Right atrium auricular region (tissue), 2 donors: ENCODE data around the gene SOX5. TPM values are rescaled to one million over a fixed set of nuclear protein-coding genes. Genes with fewer than 3 reads are reported as not detected.

ENCODE experiments used
- DNase-seq: peaks from one replicate; pipeline ENCODE4 v3.0.0-alpha.2; 2019; ENCODE audit warnings: low spot score
- H3K27ac ChIP-seq, 2 donors: fragments of 200-600 bp; sonication (generic); 1 replicate in 1 of 2; 2 replicates in 1 of 2; pipeline ENCODE4 v1.5.1; 2016 to 2019
- H3K27me3 ChIP-seq, 2 donors: fragments of 200-600 bp; sonication (generic); one replicate each; pipeline versions ENCODE4 v1.5.1 to v1.6.0; 2017 to 2019
- H3K36me3 ChIP-seq: fragments of 200-600 bp; sonication (generic); one replicate; pipeline ENCODE4 v1.5.1; 2016
- H3K4me1 ChIP-seq, 2 donors: fragments of 200-600 bp; sonication (generic); one replicate each; pipeline versions ENCODE4 v1.5.1 to v1.6.0; 2017 to 2019
- H3K4me3 ChIP-seq, 2 donors: fragments of 200-600 bp; sonication (generic); 1 replicate in 1 of 2; 2 replicates in 1 of 2; pipeline ENCODE4 v1.5.1; 2017 to 2019; ENCODE audit warnings: mild to moderate bottlenecking in 1 of 2, moderate library complexity in 1 of 2
- H3K9me3 ChIP-seq, 2 donors: fragments of 200-600 bp; sonication (generic); one replicate each; pipeline ENCODE4 v1.5.1; 2019
- total RNA-seq, 2 donors: library from RNA; depleted of rRNA; stranded (reverse); fragments of >200 nt; gene quantifications; one replicate each; pipeline ENCODE4 v1.1.0, GENCODE V29; 2016
- TF ChIP-seq, protein P1 (sequence below), 2 donors: fragments of 200-600 bp; sonication (generic); IDR thresholded peaks; one replicate each; pipeline ENCODE4 v1.5.1; 2019; ENCODE audit warnings: antibody characterized with exemption in 2 of 2

The SOX5 gene
- total RNA-seq, 2 donors from 2014 or later = 3.9 to 5.6 TPM

DNA sequence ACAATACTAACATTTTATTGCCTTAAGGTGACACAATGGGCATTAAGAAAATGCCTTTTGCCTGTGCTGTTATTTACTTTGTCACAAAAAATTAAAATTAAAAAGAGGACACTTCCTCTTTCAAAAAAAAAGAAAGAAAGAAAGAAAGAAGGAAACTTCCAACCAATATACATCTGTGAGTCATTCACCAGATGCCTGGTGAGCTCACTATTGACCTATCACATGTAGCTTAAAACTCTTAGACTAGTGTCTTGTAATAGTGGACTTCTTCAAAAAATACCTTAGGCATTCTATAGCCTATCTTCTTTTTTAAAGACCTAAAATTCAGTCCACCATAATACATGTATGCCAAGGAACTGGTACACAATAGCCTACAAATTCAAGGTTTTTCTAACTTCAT is 4.9 kb upstream of the SOX5 start:
- TF ChIP-seq, protein P1, sequence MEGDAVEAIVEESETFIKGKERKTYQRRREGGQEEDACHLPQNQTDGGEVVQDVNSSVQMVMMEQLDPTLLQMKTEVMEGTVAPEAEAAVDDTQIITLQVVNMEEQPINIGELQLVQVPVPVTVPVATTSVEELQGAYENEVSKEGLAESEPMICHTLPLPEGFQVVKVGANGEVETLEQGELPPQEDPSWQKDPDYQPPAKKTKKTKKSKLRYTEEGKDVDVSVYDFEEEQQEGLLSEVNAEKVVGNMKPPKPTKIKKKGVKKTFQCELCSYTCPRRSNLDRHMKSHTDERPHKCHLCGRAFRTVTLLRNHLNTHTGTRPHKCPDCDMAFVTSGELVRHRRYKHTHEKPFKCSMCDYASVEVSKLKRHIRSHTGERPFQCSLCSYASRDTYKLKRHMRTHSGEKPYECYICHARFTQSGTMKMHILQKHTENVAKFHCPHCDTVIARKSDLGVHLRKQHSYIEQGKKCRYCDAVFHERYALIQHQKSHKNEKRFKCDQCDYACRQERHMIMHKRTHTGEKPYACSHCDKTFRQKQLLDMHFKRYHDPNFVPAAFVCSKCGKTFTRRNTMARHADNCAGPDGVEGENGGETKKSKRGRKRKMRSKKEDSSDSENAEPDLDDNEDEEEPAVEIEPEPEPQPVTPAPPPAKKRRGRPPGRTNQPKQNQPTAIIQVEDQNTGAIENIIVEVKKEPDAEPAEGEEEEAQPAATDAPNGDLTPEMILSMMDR (IDR thresholded peaks at IDR 0.05) = no peak
- H3K27me3 ChIP-seq = no peaks in the 10 kb centered on the region
- H3K27ac ChIP-seq = no peak overlapping the region
- DNase-seq = no peak
- H3K9me3 ChIP-seq = no peaks in the 10 kb centered on the region
- H3K4me1 ChIP-seq = peaks cover 0 to 1% of the 10 kb centered on the region in 2 donors
- no peaks in the 10 kb centered on the region for H3K36me3 ChIP-seq
- no peak overlapping the region for H3K4me3 ChIP-seq

DNA sequence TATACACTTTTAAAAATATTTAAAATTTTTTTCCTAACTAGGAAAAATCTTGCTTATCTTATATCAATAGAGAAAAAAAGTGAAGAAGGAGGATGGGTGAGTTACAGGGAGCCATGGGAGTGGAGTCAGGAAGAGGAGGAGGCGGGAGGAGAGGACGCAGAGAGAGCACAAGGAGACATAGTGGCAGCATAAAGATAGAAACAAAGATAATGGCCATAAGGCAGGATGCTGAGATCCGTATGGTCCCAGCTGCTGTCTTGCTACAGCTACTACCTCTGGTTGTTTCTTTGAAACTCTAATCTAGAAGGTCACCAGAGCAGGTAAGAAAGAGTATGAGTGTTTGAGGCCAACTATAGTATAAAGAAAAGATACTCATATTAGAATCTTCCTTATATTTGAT is 2.6 kb upstream of the SOX5 start:
- no peak for DNase-seq
- H3K4me3 ChIP-seq = no peak overlapping the region

DNA sequence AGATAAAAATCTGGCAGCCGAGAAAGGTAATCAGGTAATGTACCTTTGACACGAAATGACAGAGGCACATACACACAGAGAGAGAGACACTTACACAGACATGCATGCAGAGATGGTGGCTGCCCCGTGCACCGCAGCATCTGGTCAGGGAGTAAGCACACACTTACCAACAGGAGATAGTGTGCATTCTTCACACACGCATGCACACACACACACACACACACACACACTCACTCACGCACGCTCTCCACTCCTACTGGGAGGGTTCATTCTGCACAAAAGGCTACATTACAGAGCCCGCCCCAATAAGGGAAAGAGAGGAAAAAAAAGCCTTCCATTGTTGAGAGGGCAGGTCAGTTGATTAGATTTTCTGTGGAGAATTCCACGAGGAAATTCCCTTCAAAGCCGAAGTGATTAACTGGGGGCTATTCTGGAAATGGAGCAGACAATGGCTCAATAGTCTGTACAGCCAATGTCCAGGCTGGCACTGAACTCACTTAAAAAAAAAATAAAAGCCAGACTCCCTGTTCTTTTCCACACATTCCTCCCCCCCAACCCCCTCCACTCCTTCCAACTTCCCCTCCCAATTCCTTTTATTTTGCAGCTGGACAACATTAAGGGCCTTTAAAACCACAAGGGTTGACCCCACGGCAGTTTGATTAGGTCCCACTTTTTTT is 1.4 kb upstream of the SOX5 start:
- Histone ChIP-seq H3K9me3 (no peaks in the 10 kb centered on the region), H3K4me1 (peaks cover 0 to 8% of the 10 kb centered on the region in 2 donors), H3K27ac (peak overlapping the region in 1 of 2 donors; percentile 9), H3K36me3 (no peaks in the 10 kb centered on the region), H3K4me3 (peak overlapping the region; percentile 46 to 47), H3K27me3 (no peaks in the 10 kb centered on the region)
- peak; percentile 59 for DNase-seq
- TF ChIP-seq, protein P1 (IDR thresholded peaks at IDR 0.05) = no peak

More for the DNA sequence above, 2.6 kb upstream of the SOX5 start:
- no peaks in the 10 kb centered on the region for H3K27me3 ChIP-seq
- H3K4me1 ChIP-seq = peaks cover 0 to 8% of the 10 kb centered on the region in 2 donors
- H3K27ac ChIP-seq = no peak overlapping the region
- TF ChIP-seq, protein P1 (IDR thresholded peaks at IDR 0.05) = no peak
- no peaks in the 10 kb centered on the region for H3K9me3 ChIP-seq
- H3K36me3 ChIP-seq = no peaks in the 10 kb centered on the region

DNA sequence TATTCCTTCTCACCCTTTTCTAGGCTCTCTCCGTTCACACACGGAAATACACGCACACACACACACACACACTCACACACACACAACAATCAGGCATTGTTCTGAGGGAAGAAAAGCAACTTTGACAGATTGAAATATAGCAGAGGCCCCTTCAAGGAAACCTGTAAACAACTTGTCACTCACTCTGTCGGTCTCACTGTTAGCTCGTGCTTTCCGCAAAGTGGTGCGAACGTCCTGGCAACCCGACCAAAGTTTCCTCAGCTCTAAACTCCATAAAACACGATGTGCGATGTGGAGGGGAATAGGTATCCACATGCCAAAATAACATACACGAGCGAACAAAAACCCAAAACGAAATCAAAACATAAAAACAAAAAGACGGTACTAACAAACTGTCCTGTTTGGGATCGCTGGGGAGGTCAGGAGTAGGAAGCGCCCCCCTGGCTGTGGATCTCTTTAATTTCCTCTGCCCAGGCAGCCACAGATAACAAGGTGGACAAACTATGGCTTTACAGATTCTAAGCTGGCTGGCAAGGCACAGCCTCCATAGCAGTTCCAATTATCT is 822 bp upstream of the SOX5 start:
- peak; percentile 58 for DNase-seq
- H3K27ac ChIP-seq = peak overlapping the region in 1 of 2 donors; percentile 9
- H3K36me3 ChIP-seq = no peaks in the 10 kb centered on the region
- TF ChIP-seq, protein P1 (IDR thresholded peaks at IDR 0.05) = peak in 1 of 2 donors; percentile 42
- peak overlapping the region; percentile 46 to 47 for H3K4me3 ChIP-seq
- H3K27me3 ChIP-seq = no peaks in the 10 kb centered on the region
- no peaks in the 10 kb centered on the region for H3K9me3 ChIP-seq
- peaks cover 0 to 8% of the 10 kb centered on the region in 2 donors for H3K4me1 ChIP-seq

DNA sequence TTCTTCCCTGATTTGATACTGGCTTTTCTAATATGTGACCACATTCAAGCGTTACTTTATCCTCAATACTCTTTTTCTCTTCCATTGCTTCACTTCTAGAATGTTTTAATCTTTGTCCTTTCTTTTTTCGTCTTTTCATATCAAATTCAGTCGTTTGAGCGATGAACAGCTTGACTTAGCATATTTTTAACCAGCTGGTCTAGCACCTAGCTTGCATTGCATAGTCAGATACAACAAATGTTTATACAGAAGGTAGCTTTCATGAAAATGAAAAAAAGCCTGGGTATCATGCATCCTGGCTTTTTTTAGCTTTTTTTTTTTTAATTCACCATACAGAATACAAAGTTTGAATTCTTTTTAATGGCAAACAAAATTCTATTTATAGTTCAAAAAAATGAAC is 1.2 kb downstream of the SOX5 start:
- Histone ChIP-seq H3K9me3 (no peaks in the 10 kb centered on the region), H3K27me3 (no peaks in the 10 kb centered on the region), H3K4me1 (peaks cover 0 to 8% of the 10 kb centered on the region in 2 donors), H3K36me3 (no peaks in the 10 kb centered on the region), H3K27ac (no peak overlapping the region), H3K4me3 (no peak overlapping the region)
- DNase-seq = no peak
- TF ChIP-seq, protein P1 (IDR thresholded peaks at IDR 0.05) = no peak
